ENCODE data around the gene HLA-A. TPM values are rescaled to one million over a fixed set of nuclear protein-coding genes. Genes with fewer than 3 reads are reported as not detected.
"Not testable (repeated sequence)": the region's sequence is repeated elsewhere in the genome, so short reads cannot be mapped to it uniquely, and the experiment has no call there.

The HLA-A gene
- total RNA-seq, 2 donors from 2014 or later: 375 to 444 TPM

DNA sequence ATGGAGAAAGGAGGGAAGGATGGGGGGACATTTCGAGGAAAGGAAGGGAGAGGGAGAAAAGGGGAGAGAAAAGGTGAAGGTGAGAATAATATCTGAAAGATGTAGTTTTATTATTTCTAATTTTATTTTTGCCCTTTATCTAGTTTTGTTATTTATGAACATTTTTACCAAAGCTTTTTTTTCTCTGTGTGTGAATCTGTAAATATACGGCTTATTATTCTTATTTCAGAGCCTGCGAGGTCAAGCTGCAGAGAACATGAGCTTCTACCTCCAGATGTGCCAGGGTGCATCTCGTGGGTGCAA lies 35.0 kb downstream of the HLA-A start:
- intact Hi-C loops (cut with DNase I): no loop called here
- no peak for DNase-seq (ENCODE audit: low spot score)

- DNase-seq (ENCODE audit: low spot score); intact Hi-C loops (cut with DNase I): not testable (repeated sequence)
Measured at GRCh38 chr6:29980013-29980412, 37.7 kb downstream of the HLA-A start.

DNA sequence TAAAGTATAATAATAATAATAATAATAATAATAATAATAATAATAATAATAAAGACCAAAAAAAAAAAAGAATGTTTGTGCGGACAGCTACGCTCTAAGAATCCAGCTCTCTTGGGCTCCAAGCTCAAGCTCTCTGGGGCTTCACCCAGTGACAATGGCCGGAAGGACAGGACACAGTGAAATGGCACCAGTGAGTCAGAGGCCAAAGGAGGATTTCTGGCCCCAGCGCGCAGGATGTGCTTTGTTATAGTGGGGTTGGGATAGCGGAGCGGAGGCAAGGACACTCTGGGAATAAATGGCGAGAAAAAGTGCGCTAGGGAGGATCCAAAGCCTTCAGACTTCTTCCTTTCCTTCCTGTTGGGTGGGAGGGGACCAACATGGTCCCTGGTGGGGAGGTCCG lies 38.2 kb downstream of the HLA-A start:
- no peak for DNase-seq (ENCODE audit: low spot score)
- intact Hi-C loops (cut with DNase I): no loop called here

DNA sequence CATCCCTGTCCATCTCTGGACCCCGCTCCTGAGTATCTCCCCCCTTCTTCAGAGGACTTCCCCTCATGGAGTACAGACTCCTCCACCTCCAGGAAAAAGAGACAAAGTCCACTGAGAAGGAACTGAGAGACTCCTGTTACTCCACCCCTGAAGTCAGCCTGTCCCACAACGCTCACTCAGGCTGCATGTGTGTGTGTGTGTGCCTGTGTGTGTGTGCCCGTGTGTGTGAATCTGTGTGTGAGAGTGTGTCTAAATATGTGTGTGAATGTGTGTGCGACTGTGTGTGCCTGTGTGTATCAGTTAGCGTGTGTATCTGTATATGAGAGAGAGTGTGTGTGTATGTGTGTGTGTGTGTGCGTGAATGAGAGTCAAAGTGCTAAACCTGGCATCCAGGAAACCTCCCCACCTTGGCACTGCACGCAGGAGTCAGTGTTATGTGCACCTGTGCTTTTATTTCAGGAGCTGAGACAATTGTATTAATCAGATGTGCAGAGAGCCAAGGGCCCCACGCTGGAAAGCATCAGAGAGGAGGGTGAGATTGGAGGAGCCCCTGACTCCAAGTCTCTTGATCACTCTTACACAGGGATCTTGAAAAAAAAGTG lies 39.0 kb downstream of the HLA-A start:
- no peak for DNase-seq (ENCODE audit: low spot score)
- intact Hi-C loops (cut with DNase I): no loop called here

GRCh38 chr6:29982097-29982496 lies 39.8 kb downstream of the HLA-A start:
- DNase-seq (ENCODE audit: low spot score): no peak
- intact Hi-C loops (cut with DNase I): no loop called here

GRCh38 chr6:29984232-29984631 lies 41.9 kb downstream of the HLA-A start:
- intact Hi-C loops (cut with DNase I): no loop called here
- no peak for DNase-seq (ENCODE audit: low spot score)

GRCh38 chr6:29984992-29985391 lies 42.7 kb downstream of the HLA-A start:
- no peak for DNase-seq (ENCODE audit: low spot score)
- intact Hi-C loops (cut with DNase I): no loop called here

- intact Hi-C loops (cut with DNase I): no loop called here
Measured at GRCh38 chr6:29986179-29986781, 43.9 kb downstream of the HLA-A start.

GRCh38 chr6:29989211-29989610 lies 46.9 kb downstream of the HLA-A start:
- DNase-seq (ENCODE audit: low spot score): no peak
- intact Hi-C loops (cut with DNase I): no loop called here

More at GRCh38 chr6:29986179-29986781, 43.9 kb downstream of the HLA-A start:
- no peak for DNase-seq (ENCODE audit: low spot score)

GRCh38 chr6:29990931-29991330 lies 48.6 kb downstream of the HLA-A start:
- no peak for DNase-seq (ENCODE audit: low spot score)
- intact Hi-C loops (cut with DNase I): no loop called here

DNA sequence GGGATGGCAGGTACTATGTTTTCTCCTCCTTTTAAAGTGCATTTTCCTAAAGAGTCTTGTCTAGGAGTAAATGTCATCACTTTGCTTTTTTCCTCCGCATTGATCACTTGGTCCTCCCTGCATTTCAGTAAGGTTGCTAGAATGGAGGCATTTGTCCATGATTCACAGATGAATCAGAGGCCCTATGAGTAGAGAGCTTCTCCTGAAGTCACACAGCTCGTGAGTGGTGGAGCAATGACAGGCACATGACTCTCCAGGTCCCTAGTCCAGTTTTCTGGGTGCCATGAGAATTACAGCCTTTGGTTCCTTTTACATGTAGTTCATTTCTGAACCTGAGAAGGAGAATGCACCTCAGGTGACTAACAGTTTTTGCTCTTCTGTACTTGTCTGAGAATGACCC lies 50.5 kb downstream of the HLA-A start:
- DNase-seq (ENCODE audit: low spot score): no peak
- intact Hi-C loops (cut with DNase I): no loop called here

DNA sequence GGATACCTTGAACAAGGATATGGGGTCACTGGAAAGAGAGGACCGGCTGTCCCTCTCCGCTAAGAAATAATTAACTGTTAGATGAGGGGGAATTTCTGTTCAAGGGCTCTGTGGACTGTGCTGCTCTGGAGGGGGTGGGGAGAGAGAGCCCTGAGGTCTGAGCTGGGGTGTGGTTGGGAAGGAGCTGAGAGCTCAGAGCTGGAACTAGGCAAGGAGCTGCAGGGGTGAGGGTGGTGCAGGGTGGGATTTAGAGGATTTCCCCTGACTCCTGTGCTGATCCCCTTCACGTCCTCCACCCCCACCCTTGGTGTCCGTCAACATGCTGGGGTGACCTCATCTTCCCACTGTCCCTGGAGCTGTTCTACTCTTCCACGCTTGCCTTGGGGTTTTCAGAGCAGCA lies 52.5 kb downstream of the HLA-A start:
- intact Hi-C loops (cut with DNase I): no loop called here
- no peak for DNase-seq (ENCODE audit: low spot score)

DNA sequence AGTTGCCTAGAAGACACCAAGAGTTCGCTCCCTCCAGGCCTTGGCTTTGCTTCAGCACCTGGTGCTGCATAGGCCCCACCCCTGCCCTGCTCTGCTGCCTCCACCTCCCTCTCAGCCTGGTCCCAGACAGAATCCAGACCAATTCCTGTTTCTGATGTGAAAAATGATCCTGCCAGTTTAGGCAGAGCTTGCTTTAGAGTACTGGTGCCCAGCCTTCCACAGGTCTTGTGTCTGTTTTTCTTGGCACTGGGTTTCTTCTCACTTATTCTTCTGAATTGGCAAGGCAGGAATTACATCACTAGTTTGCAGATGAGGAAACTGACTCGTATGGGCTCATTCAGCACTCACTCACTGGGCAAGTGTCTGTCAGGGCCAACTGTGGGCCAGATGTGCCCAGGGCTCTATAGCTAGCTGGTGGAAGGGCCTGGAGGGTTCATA lies 53.0 kb downstream of the HLA-A start:
- no peak for DNase-seq (ENCODE audit: low spot score)
- intact Hi-C loops (cut with DNase I): no loop called here

Other genes starting within 250 kb of the HLA-A start
- 10 to 100 TPM; 31.5 to 61.8 TPM for gene HLA-F, start 219.1 kb upstream of the HLA-A start, total RNA-seq
- gene HLA-G, start 114.7 kb upstream of the HLA-A start, total RNA-seq: under 1 TPM in 1 of 2 donors, not detected in 1; 0.19 TPM
- gene POLR1H, start 118.7 kb downstream of the HLA-A start, total RNA-seq: 10 to 100 TPM; 15.5 to 17.0 TPM
- gene PPP1R11, start 124.7 kb downstream of the HLA-A start, total RNA-seq: 10 to 100 TPM; 45.0 to 53.4 TPM
- not detected for gene RNF39, start 133.2 kb downstream of the HLA-A start, total RNA-seq
- not detected for gene TRIM31, start 170.6 kb downstream of the HLA-A start, total RNA-seq
- gene TRIM40, start 193.6 kb downstream of the HLA-A start, total RNA-seq: not detected
- gene TRIM10, start 218.7 kb downstream of the HLA-A start, total RNA-seq: not detected
- not detected for gene TRIM15, start 221.0 kb downstream of the HLA-A start, total RNA-seq

Measured in posterior vena cava (tissue), 2 donors.